ENCODE results near the gene NAT14.

NAT14 gene

GRCh38 chr19:55479451-55480230 lies 5.3 kb upstream of the NAT14 start:
- ChIA-PET CTCF (interaction anchor here (1.3 kb wide), 1 partner anchor 12 kb away, joined by 5 read pairs; no protein-coding TSS in a partner anchor), POLR2A (no interaction called here)
- no peak for DNase-seq (ENCODE audit: extremely low spot score)
- no peak for TF ChIP-seq LEF1 (IDR thresholded peaks at IDR 0.05; ENCODE audit: borderline replicate concordance)
- no peak for TF ChIP-seq SUZ12 (IDR thresholded peaks at IDR 0.05)
- no peak for TF ChIP-seq ARNT (IDR thresholded peaks at IDR 0.05)
- no peak for TF ChIP-seq FOXM1 (IDR thresholded peaks at IDR 0.05; ENCODE audit: borderline replicate concordance)
- no peak for TF ChIP-seq ZNF384 (IDR thresholded peaks at IDR 0.05)
- TF ChIP-seq PKNOX1 (IDR thresholded peaks at IDR 0.05), result no peak
- no peak for TF ChIP-seq L3MBTL2 (conservative IDR thresholded peaks at IDR 0.05)
- no peak for TF ChIP-seq BHLHE40 (IDR thresholded peaks at IDR 0.05; ENCODE audit: borderline replicate concordance)
- no peak for TF ChIP-seq FOXK2 (IDR thresholded peaks at IDR 0.05)
- no peak for TF ChIP-seq TARDBP (IDR thresholded peaks at IDR 0.05)
- TF ChIP-seq SP1 (IDR thresholded peaks at IDR 0.05), result no peak
- TF ChIP-seq FOXA1 (IDR thresholded peaks at IDR 0.05), result no peak
- no peak for TF ChIP-seq ELF4 (IDR thresholded peaks at IDR 0.05)
- no peak for TF ChIP-seq HDGF (IDR thresholded peaks at IDR 0.05; ENCODE audit: borderline replicate concordance)

GRCh38 chr19:55481148-55481793 lies 3.7 kb upstream of the NAT14 start:
- POLR2A ChIA-PET, result no interaction called here
- no peak for TF ChIP-seq FOXA1 (IDR thresholded peaks at IDR 0.05)
- no peak for TF ChIP-seq CTBP1 (IDR thresholded peaks at IDR 0.05; ENCODE audit: borderline replicate concordance)
- TF ChIP-seq ZNF384 (IDR thresholded peaks at IDR 0.05), result no peak
- no peak for TF ChIP-seq HDGF (IDR thresholded peaks at IDR 0.05; ENCODE audit: borderline replicate concordance)
- TF ChIP-seq NFRKB (IDR thresholded peaks at IDR 0.05), result no peak
- TF ChIP-seq SUZ12 (IDR thresholded peaks at IDR 0.05), result no peak
- no peak for TF ChIP-seq BHLHE40 (IDR thresholded peaks at IDR 0.05; ENCODE audit: borderline replicate concordance)
- TF ChIP-seq TARDBP (IDR thresholded peaks at IDR 0.05), result no peak
- TF ChIP-seq SP1 (IDR thresholded peaks at IDR 0.05), result no peak
- no peak for TF ChIP-seq FOXM1 (IDR thresholded peaks at IDR 0.05; ENCODE audit: borderline replicate concordance)
- TF ChIP-seq L3MBTL2 (conservative IDR thresholded peaks at IDR 0.05), result no peak
- no peak for TF ChIP-seq ARNT (IDR thresholded peaks at IDR 0.05)
- no peak for TF ChIP-seq PKNOX1 (IDR thresholded peaks at IDR 0.05)
- TF ChIP-seq LEF1 (IDR thresholded peaks at IDR 0.05; ENCODE audit: borderline replicate concordance), result no peak
- no peak for TF ChIP-seq FOXK2 (IDR thresholded peaks at IDR 0.05)
- no peak for TF ChIP-seq ELF4 (IDR thresholded peaks at IDR 0.05)
- CTCF ChIA-PET, result no interaction called here

GRCh38 chr19:55481794-55482155 lies 3.2 kb upstream of the NAT14 start:
- POLR2A ChIA-PET, result no interaction called here
- CTCF ChIA-PET, result no interaction called here
- TF ChIP-seq BHLHE40 (IDR thresholded peaks at IDR 0.05; ENCODE audit: borderline replicate concordance) (no peak), LEF1 (IDR thresholded peaks at IDR 0.05; ENCODE audit: borderline replicate concordance) (no peak), PKNOX1 (IDR thresholded peaks at IDR 0.05) (no peak), FOXK2 (IDR thresholded peaks at IDR 0.05) (no peak), SP1 (IDR thresholded peaks at IDR 0.05) (no peak)

More at GRCh38 chr19:55481148-55481793, 3.7 kb upstream of the NAT14 start:
- DNase-seq (ENCODE audit: extremely low spot score), result no peak

GRCh38 chr19:55482156-55482961 lies 2.6 kb upstream of the NAT14 start:
- ChIA-PET CTCF (no interaction called here), POLR2A (interaction anchor here (0.8 kb wide), 1 partner anchor 29 kb away, joined by 3 read pairs; no protein-coding TSS in a partner anchor)
- TF ChIP-seq LEF1 (IDR thresholded peaks at IDR 0.05; ENCODE audit: borderline replicate concordance), result no peak
- TF ChIP-seq SP1 (IDR thresholded peaks at IDR 0.05), result no peak
- TF ChIP-seq ZNF384 (IDR thresholded peaks at IDR 0.05), result no peak
- no peak for TF ChIP-seq SUZ12 (IDR thresholded peaks at IDR 0.05)
- TF ChIP-seq L3MBTL2 (conservative IDR thresholded peaks at IDR 0.05), result no peak
- no peak for TF ChIP-seq ELF4 (IDR thresholded peaks at IDR 0.05)
- no peak for TF ChIP-seq FOXM1 (IDR thresholded peaks at IDR 0.05; ENCODE audit: borderline replicate concordance)
- no peak for TF ChIP-seq HDGF (IDR thresholded peaks at IDR 0.05; ENCODE audit: borderline replicate concordance)
- TF ChIP-seq TARDBP (IDR thresholded peaks at IDR 0.05), result no peak
- no peak for TF ChIP-seq BHLHE40 (IDR thresholded peaks at IDR 0.05; ENCODE audit: borderline replicate concordance)
- TF ChIP-seq ARNT (IDR thresholded peaks at IDR 0.05), result no peak
- no peak for TF ChIP-seq FOXK2 (IDR thresholded peaks at IDR 0.05)
- TF ChIP-seq FOXA1 (IDR thresholded peaks at IDR 0.05), result no peak
- no peak for TF ChIP-seq NFRKB (IDR thresholded peaks at IDR 0.05)
- no peak for DNase-seq (ENCODE audit: extremely low spot score)

More at GRCh38 chr19:55481794-55482155, 3.2 kb upstream of the NAT14 start:
- no peak for DNase-seq (ENCODE audit: extremely low spot score)

- DNase-seq (ENCODE audit: extremely low spot score), result no peak
- TF ChIP-seq SUZ12 (IDR thresholded peaks at IDR 0.05) (no peak), SP1 (IDR thresholded peaks at IDR 0.05) (no peak), FOXK2 (IDR thresholded peaks at IDR 0.05) (no peak), BHLHE40 (IDR thresholded peaks at IDR 0.05; ENCODE audit: borderline replicate concordance) (no peak), L3MBTL2 (conservative IDR thresholded peaks at IDR 0.05) (no peak), ZNF384 (IDR thresholded peaks at IDR 0.05) (no peak), ARNT (IDR thresholded peaks at IDR 0.05) (no peak), NFRKB (IDR thresholded peaks at IDR 0.05) (no peak), ELF4 (IDR thresholded peaks at IDR 0.05) (no peak), FOXM1 (IDR thresholded peaks at IDR 0.05; ENCODE audit: borderline replicate concordance) (no peak), PKNOX1 (IDR thresholded peaks at IDR 0.05) (no peak), HDGF (IDR thresholded peaks at IDR 0.05; ENCODE audit: borderline replicate concordance) (no peak), CTBP1 (IDR thresholded peaks at IDR 0.05; ENCODE audit: borderline replicate concordance) (no peak), FOXA1 (IDR thresholded peaks at IDR 0.05) (no peak)
- CTCF ChIA-PET, result no interaction called here
- POLR2A ChIA-PET, result interaction anchor here (0.8 kb wide), 1 partner anchor 29 kb away, joined by 3 read pairs; no protein-coding TSS in a partner anchor
Observed at GRCh38 chr19:55482967-55483705, 1.9 kb upstream of the NAT14 start.

Data from HEK293T (cell line).